ENCODE measurements around the gene CMTM1. TPM values are rescaled to one million over a fixed set of nuclear protein-coding genes. Genes with fewer than 3 reads are reported as not detected.
A peak's percentile ranks its signal among the peaks of the same experiment; 100 is the strongest.

The CMTM1 gene
- total and polyA plus RNA-seq, 2 donors (not counting 3 experiments of a cell fraction or from before 2014, with no cell fraction given) = 3.0 to 12.3 TPM

DNA sequence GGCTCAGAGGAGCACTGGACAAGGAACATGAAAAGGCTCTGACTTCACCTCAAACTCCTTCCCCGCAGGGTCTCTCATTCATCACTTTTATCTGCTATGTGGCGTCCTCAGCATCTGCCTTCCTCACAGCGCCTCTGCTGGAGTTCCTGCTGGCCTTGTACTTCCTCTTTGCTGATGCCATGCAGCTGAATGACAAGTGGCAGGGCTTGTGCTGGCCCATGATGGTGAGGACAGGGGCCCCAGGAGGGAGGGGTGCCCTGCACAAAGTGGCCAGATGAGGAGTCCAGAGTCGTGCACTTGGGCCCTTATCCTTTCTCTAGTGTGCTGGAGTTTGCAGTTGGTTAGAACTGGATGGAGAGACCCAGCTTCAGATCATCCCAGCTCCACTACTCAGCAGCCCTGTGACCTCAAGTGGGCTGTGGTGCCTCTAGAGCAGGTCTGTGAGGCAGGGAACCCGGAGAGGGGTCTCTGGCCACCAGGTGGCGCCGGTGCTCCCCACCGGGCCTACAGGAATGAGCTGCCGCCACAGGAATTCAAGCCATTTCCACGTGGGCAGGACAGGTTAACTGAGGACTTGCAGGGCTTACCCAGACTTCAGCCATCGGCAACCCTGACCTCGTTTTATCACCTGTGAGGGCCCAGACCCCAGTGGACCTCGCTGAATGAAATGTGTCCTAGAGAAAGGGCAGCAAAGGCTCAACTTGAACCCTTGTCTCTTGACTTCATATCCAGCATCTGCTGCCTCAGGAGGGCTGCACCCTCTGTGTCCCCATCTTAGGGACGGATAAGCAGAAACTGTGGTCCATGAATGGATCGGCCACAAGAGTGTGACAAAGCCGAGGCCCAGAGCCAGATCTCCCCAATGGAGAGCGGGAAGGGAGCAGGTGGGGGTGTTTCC, 42.3 kb downstream of the CMTM1 start:
- Histone ChIP-seq H3K9ac (replicated peaks; ENCODE audit: extremely low read depth, insufficient read depth, low read length) (no peak overlapping the region), H3K36me3 (ENCODE audit: control insufficient read depth in 2 of 2, extremely low read depth in 1 of 2, insufficient read depth in 2 of 2, low read length in 2 of 2) (peaks cover 20 to 38% of the 10 kb centered on the region in 2 experiments), H3K4me2 (ENCODE audit: insufficient read depth, low read length) (no peak overlapping the region), H3K9me3 (replicated peaks; ENCODE audit: control insufficient read depth, insufficient read depth, low read length) (no peaks in the 10 kb centered on the region), H3K4me1 (ENCODE audit: control insufficient read depth, extremely low read depth, insufficient read depth, low read length) (peaks cover 17% of the 10 kb centered on the region), H3K27me3 (ENCODE audit: control insufficient read depth in 2 of 2, insufficient read depth in 2 of 2, low read length in 2 of 2) (no peaks in the 10 kb centered on the region), H4K20me1 (replicated peaks; ENCODE audit: control insufficient read depth, extremely low read depth, insufficient read depth, low read length) (no peaks in the 10 kb centered on the region), H3K9me1 (replicated peaks; ENCODE audit: control insufficient read depth, extremely low read depth, insufficient read depth, low read length) (no peaks in the 10 kb centered on the region), H3K4me3 (replicated peaks in 1 of 3; ENCODE audit: insufficient read depth in 1 of 3, low read depth in 1 of 3, low read length in 3 of 3) (no peak overlapping the region), H3K79me2 (ENCODE audit: control insufficient read depth, insufficient read depth, low read length) (peaks cover 30% of the 10 kb centered on the region), H3K27ac (ENCODE audit: insufficient read depth, low read depth, low read length) (peak overlapping the region; percentile 28), H2AFZ (ENCODE audit: low read depth, low read length) (no peak overlapping the region)
- intact Hi-C loops (cut with micrococcal nuclease) = loop anchor here (1.0 to 5.0 kb wide), 3 partner anchors 54 to 259 kb away; no protein-coding TSS in a partner anchor
- BruUV-seq (replicated peaks) = no TSS peak
- ChIA-PET CTCF (interaction anchor here (0.6 to 6.3 kb wide), 75 partner anchors 9 to 318 kb away, joined by 3 to 171 read pairs (median 5); partner anchors contain the start of genes CKLF, CMTM4, DYNC1LI2 and NAE1), POLR2A (interaction anchor here (0.6 kb wide), 1 partner anchor 139 kb away, joined by 5 read pairs; no protein-coding TSS in a partner anchor)
- DNase-seq (ENCODE audit: low read depth, low spot score) (peak; percentile 77), FAIRE-seq (peak; percentile 93)
- TF ChIP-seq POLR2A (IDR thresholded peaks at IDR 0.05; ENCODE audit: low read depth, low read length) = no peak
- TF ChIP-seq POLR2AphosphoS5 (IDR thresholded peaks at IDR 0.05; ENCODE audit: insufficient read depth, low read depth, low read length) = peak; percentile 41
- TF ChIP-seq GATA2 (IDR thresholded peaks at IDR 0.05; ENCODE audit: insufficient read depth, insufficient read length, low read depth, low read length) = no peak
- TF ChIP-seq, protein P1, sequence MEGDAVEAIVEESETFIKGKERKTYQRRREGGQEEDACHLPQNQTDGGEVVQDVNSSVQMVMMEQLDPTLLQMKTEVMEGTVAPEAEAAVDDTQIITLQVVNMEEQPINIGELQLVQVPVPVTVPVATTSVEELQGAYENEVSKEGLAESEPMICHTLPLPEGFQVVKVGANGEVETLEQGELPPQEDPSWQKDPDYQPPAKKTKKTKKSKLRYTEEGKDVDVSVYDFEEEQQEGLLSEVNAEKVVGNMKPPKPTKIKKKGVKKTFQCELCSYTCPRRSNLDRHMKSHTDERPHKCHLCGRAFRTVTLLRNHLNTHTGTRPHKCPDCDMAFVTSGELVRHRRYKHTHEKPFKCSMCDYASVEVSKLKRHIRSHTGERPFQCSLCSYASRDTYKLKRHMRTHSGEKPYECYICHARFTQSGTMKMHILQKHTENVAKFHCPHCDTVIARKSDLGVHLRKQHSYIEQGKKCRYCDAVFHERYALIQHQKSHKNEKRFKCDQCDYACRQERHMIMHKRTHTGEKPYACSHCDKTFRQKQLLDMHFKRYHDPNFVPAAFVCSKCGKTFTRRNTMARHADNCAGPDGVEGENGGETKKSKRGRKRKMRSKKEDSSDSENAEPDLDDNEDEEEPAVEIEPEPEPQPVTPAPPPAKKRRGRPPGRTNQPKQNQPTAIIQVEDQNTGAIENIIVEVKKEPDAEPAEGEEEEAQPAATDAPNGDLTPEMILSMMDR (IDR thresholded peaks at IDR 0.05; ENCODE audit: extremely low read depth in 1 of 2, insufficient read depth in 1 of 2, low read depth in 1 of 2, low read length in 2 of 2) = peak; percentile 99
- TF ChIP-seq, protein P2, sequence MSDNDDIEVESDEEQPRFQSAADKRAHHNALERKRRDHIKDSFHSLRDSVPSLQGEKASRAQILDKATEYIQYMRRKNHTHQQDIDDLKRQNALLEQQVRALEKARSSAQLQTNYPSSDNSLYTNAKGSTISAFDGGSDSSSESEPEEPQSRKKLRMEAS (IDR thresholded peaks at IDR 0.05; ENCODE audit: insufficient read depth, insufficient read length) = peak; percentile 63
- TF ChIP-seq JUN (IDR thresholded peaks at IDR 0.05; ENCODE audit: borderline replicate concordance, insufficient read depth, insufficient read length, low read depth) = no peak
- TF ChIP-seq FOS (IDR thresholded peaks at IDR 0.05; ENCODE audit: borderline replicate concordance, insufficient read depth, low read length) = no peak
- no peak for TF ChIP-seq EZH2 (IDR thresholded peaks at IDR 0.05; ENCODE audit: borderline replicate concordance, low read depth, low read length, severe bottlenecking)
- no peak for TF ChIP-seq MYC (IDR thresholded peaks at IDR 0.05; ENCODE audit: low read depth, low read length)
- dilution Hi-C loops (cut with MboI; ENCODE audit: extremely low pct_ligation_motif_present, low sequenced_read_pairs) = no loop called here

Data from endothelial cell of umbilical vein (primary cell).